NCI-H460 (cell line): ENCODE measurements around the gene PDZD2. TPM values are rescaled to one million over a fixed set of nuclear protein-coding genes. Genes with fewer than 3 reads are reported as not detected.

ENCODE experiments used
- DNase-seq: peaks from one replicate; pipeline ENCODE4 v3.0.0-alpha.2; 2016; ENCODE audit warnings: low read depth; ENCODE audit errors: extremely low read depth
- total RNA-seq: library from RNA; depleted of rRNA; stranded (reverse); fragments of >200 nt; shearing (Covaris generic); gene quantifications from 2 replicates; pipeline ENCODE4 v1.2.3, GENCODE V29; 2014

PDZD2 gene
- total RNA-seq, 1 experiment from 2014 or later: not detected

GRCh38 chr5:31807789-31808540, 169.0 kb downstream of the PDZD2 start:
- no peak for DNase-seq

- DNase-seq: peak; percentile 76
Observed at GRCh38 chr5:31809050-31809870, 170.3 kb downstream of the PDZD2 start.

GRCh38 chr5:31811210-31811609, 172.3 kb downstream of the PDZD2 start:
- peak; percentile 26 for DNase-seq

- DNase-seq: no peak
Observed at GRCh38 chr5:31815376-31815775, 176.4 kb downstream of the PDZD2 start.

- no peak for DNase-seq
Observed at GRCh38 chr5:31819926-31820516, 181.1 kb downstream of the PDZD2 start.

- DNase-seq: no peak
Observed at GRCh38 chr5:31823472-31823871, 184.5 kb downstream of the PDZD2 start.

GRCh38 chr5:31824869-31825517, 186.1 kb downstream of the PDZD2 start:
- DNase-seq: no peak

- peak; percentile 54 for DNase-seq
Observed at GRCh38 chr5:31825518-31826068, 186.7 kb downstream of the PDZD2 start.

- no peak for DNase-seq
Observed at GRCh38 chr5:31827867-31828266, 188.9 kb downstream of the PDZD2 start.

- DNase-seq: no peak
Observed at GRCh38 chr5:31832966-31833365, 194.0 kb downstream of the PDZD2 start.

- DNase-seq: no peak
Observed at GRCh38 chr5:31833710-31834109, 194.8 kb downstream of the PDZD2 start.

- no peak for DNase-seq
Observed at GRCh38 chr5:31844622-31845345, 205.9 kb downstream of the PDZD2 start.

- no peak for DNase-seq
Observed at GRCh38 chr5:31845361-31845760, 206.4 kb downstream of the PDZD2 start.

GRCh38 chr5:31846934-31847333, 208.0 kb downstream of the PDZD2 start:
- no peak for DNase-seq

- no peak for DNase-seq
Observed at GRCh38 chr5:31847354-31847753, 208.4 kb downstream of the PDZD2 start.

- no peak for DNase-seq
Observed at GRCh38 chr5:31850981-31851689, 212.2 kb downstream of the PDZD2 start.

GRCh38 chr5:31853398-31854135, 214.6 kb downstream of the PDZD2 start:
- no peak for DNase-seq
